C4-2B (cell line): ENCODE results near the gene RHOH.

Experiments
- ZFX ChIP-seq: fragments of 450-650 bp; IDR thresholded peaks from 2 replicates; pipeline ENCODE4 v1.6.1; 2017
- TF ChIP-seq, protein P1 (sequence below): fragments of 450-650 bp; conservative IDR thresholded peaks from 2 replicates; pipeline ENCODE4 v1.5.1; 2017; ENCODE audit warnings: mild to moderate bottlenecking

DNA sequence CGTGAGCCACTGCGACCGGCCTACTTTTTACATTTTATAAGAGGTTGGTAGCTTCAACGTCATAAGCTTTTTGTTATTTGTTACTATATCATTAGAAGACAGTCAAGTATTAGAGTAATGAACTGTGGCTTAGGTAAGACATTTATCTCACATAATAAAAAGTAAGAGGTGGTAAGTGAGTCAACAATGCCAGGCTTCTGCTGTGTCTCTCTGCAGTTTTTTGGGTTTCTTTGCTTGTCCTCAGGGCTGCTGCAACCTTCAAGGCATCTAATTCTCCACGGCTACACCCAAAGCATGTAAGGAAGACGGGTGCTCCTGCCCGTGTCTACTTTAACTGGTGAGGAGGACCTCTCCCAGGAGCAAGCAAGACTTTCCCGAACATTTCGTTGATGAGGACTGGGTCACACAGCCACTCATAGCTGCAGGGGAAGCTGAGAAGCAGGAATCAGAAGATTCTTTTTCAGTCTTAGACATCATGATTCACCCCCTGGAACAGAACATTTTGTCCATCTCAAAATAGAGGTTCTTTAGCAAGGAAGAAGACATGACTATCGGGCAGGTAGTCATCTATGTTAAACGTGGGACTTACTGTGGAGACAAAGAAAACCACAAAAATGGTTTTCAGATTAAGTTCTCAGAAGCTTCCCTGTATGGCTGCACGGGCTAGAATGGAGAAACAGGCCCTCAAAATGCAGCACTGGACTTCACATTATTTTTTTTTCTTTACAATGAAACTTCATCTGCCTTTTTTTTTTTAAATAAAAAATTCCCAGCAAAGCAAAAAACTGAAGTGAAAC, 13.0 kb upstream of the RHOH start:
- TF ChIP-seq, protein P1, sequence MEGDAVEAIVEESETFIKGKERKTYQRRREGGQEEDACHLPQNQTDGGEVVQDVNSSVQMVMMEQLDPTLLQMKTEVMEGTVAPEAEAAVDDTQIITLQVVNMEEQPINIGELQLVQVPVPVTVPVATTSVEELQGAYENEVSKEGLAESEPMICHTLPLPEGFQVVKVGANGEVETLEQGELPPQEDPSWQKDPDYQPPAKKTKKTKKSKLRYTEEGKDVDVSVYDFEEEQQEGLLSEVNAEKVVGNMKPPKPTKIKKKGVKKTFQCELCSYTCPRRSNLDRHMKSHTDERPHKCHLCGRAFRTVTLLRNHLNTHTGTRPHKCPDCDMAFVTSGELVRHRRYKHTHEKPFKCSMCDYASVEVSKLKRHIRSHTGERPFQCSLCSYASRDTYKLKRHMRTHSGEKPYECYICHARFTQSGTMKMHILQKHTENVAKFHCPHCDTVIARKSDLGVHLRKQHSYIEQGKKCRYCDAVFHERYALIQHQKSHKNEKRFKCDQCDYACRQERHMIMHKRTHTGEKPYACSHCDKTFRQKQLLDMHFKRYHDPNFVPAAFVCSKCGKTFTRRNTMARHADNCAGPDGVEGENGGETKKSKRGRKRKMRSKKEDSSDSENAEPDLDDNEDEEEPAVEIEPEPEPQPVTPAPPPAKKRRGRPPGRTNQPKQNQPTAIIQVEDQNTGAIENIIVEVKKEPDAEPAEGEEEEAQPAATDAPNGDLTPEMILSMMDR = no peak
- no peak for TF ChIP-seq ZFX
